HFFc6 (cell line): Measurements from ENCODE around the gene ANO6. TPM values are rescaled to one million over a fixed set of nuclear protein-coding genes. Genes with fewer than 3 reads are reported as not detected.

Source experiments
- DNase-seq: peaks from one replicate; pipeline ENCODE4 v3.0.0-alpha.2; 2018
- H3K27ac Mint-ChIP-seq: 2 replicates; pipeline ENCODE4 v1.8.0; 2020; ENCODE audit warnings: mild to moderate bottlenecking, mixed read lengths
- H3K27me3 Mint-ChIP-seq: 2 replicates; pipeline ENCODE4 v1.8.0; 2021; ENCODE audit warnings: mild to moderate bottlenecking, moderate library complexity, mixed read lengths; ENCODE audit not compliant: insufficient read depth
- H3K36me3 Mint-ChIP-seq: 2 replicates; pipeline ENCODE4 v1.8.0; 2021; ENCODE audit warnings: low read depth, mixed read lengths
- H3K4me1 Mint-ChIP-seq: 2 replicates; pipeline ENCODE4 v1.8.0; 2020; ENCODE audit warnings: low read depth, mixed read lengths
- H3K4me3 Mint-ChIP-seq: 2 replicates; pipeline ENCODE4 v1.8.0; 2020; ENCODE audit warnings: mild to moderate bottlenecking, moderate library complexity, mixed read lengths
- H3K9me3 Mint-ChIP-seq: 2 replicates; pipeline ENCODE4 v1.8.0; 2020; ENCODE audit warnings: mild to moderate bottlenecking, mixed read lengths
- total RNA-seq, 6 experiments: library from RNA; stranded (reverse); fragmentation: NEBNext Ultra II Directional; extraction: Animal tissue kit (Norgen Biotek cat#: 25700); gene quantifications; 2 replicates in 1 of 6; 3 replicates in 5 of 6; pipeline ENCODE4 v1.2.3, GENCODE V29; 2021
- TF ChIP-seq, protein P1 (sequence below): fragments of 200-600 bp; sonication (generic); IDR thresholded peaks from 2 replicates; pipeline ENCODE4 v1.5.0; 2021; ENCODE audit warnings: antibody characterized with exemption, mild to moderate bottlenecking

ANO6 gene
- total RNA-seq, 6 experiments from 2014 or later: 44.4 to 58.6 (median 53.3) TPM

DNA sequence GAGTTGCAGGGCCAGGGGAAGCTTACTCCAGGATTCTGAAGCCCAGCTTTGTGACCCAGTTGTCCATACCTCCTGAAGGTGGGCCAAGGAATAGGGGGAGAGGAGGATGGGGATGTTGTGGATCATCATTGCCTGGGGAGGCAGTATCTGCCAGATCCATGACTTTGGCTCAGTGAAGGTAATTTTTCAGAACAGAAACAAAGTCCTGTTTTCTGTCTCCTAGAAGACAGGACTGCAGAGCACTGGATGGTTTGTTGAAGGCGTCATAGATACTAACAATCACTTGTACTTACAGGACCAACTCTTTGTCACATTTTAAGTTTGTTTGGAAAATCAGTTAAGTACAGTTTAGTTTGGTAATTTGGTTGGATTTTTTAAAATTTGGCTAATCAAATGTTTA, 38.4 kb downstream of the ANO6 start:
- H3K4me3 Mint-ChIP-seq: no peak overlapping the region
- H3K9me3 Mint-ChIP-seq: no peaks in the 10 kb centered on the region
- peak overlapping the region; percentile 67 for H3K27ac Mint-ChIP-seq
- DNase-seq: no peak
- TF ChIP-seq, protein P1, sequence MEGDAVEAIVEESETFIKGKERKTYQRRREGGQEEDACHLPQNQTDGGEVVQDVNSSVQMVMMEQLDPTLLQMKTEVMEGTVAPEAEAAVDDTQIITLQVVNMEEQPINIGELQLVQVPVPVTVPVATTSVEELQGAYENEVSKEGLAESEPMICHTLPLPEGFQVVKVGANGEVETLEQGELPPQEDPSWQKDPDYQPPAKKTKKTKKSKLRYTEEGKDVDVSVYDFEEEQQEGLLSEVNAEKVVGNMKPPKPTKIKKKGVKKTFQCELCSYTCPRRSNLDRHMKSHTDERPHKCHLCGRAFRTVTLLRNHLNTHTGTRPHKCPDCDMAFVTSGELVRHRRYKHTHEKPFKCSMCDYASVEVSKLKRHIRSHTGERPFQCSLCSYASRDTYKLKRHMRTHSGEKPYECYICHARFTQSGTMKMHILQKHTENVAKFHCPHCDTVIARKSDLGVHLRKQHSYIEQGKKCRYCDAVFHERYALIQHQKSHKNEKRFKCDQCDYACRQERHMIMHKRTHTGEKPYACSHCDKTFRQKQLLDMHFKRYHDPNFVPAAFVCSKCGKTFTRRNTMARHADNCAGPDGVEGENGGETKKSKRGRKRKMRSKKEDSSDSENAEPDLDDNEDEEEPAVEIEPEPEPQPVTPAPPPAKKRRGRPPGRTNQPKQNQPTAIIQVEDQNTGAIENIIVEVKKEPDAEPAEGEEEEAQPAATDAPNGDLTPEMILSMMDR: no peak
- H3K4me1 Mint-ChIP-seq: peaks cover 59% of the 10 kb centered on the region
- H3K36me3 Mint-ChIP-seq: peaks cover 15% of the 10 kb centered on the region
- no peaks in the 10 kb centered on the region for H3K27me3 Mint-ChIP-seq

DNA sequence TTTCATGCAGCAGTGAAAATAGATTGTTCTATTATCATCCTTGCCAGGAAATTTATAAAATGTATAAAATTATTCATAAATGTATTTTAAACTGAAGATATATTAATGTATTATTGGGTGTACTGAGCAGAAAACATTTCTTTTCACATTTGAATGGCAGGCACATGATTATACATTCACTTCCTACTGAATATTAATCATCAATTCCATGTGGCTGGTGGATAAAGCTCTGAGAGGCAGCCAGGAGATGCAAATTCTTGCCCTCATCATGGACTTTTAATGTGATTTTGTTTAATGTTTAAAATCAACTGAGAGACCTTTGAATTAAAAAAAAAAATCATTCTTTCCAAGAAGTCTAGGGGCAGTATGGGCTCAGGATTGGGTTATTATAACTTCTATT, 40.8 kb downstream of the ANO6 start:
- no peak overlapping the region for H3K4me3 Mint-ChIP-seq

DNA sequence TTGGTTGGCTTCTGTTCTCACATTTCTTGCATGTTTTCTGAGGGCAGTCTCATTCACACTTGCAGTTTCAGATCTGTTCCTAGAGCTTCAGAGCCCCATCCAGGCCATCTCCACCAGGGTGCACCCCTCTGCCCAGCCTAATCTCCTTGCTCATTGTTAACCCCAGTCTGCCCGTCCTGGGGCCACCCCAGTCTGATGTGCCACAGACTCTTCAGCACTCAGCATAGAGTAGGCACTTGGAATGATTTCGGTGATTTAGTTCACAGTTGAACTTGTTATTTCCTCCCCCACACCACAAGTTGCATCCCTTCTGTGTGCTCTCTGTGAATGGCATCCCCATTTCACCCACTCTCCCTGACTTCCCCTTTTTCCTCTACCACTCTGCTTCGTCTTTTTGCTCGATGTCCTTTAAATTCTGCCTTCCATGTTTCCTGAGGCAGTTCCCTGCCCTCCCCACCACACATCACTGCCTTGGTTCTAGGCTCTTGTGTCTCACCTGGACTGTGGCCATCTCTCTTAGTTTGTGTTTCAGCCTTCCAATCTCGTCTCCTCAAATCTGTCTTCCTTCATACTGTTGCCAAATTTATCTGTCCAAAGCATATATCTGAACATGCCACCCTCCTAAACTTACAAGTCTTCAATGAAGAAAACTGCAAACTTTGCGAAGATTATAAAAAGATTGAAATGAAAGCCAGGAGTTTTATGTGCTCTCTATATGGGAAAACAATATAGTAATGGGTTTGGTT, 41.5 kb downstream of the ANO6 start:
- TF ChIP-seq, protein P1: no peak
- peak overlapping the region; percentile 14; the same call in 1 of the 2 replicates for H3K27ac Mint-ChIP-seq
- H3K27me3 Mint-ChIP-seq: no peaks in the 10 kb centered on the region
- no peaks in the 10 kb centered on the region for H3K9me3 Mint-ChIP-seq
- DNase-seq: no peak
- H3K36me3 Mint-ChIP-seq: peaks cover 15% of the 10 kb centered on the region
- H3K4me3 Mint-ChIP-seq: no peak overlapping the region
- peaks cover 80% of the 10 kb centered on the region for H3K4me1 Mint-ChIP-seq

More for the DNA sequence above, 40.8 kb downstream of the ANO6 start:
- H3K9me3 Mint-ChIP-seq: no peaks in the 10 kb centered on the region
- H3K27me3 Mint-ChIP-seq: no peaks in the 10 kb centered on the region
- DNase-seq: no peak
- peaks cover 15% of the 10 kb centered on the region for H3K36me3 Mint-ChIP-seq
- H3K4me1 Mint-ChIP-seq: peaks cover 80% of the 10 kb centered on the region
- H3K27ac Mint-ChIP-seq: no peak overlapping the region
- TF ChIP-seq, protein P1: no peak

DNA sequence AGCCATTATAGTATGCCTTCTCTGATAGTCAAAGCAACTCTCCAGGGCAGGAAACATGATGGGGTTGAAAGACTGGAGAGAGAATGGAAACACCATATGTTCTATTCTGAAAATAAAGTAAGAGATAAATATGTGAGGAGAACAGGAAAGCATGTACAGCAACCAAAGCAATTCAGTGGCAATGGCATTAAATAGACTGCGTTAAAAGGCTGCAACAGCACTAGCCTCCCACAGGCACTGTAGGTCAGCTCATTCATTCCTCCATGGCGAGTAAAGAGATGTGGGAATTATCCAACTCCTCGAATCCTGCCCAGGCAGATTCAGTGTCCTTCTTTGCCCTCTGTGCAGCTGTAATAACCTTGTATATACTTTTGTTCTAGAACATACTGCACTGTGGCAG, 43.8 kb downstream of the ANO6 start:
- Mint-ChIP-seq H3K36me3 (peaks cover 12% of the 10 kb centered on the region; the same call in 1 of the 2 replicates), H3K4me1 (peaks cover 67% of the 10 kb centered on the region), H3K4me3 (peak overlapping the region; percentile 53), H3K27ac (peak overlapping the region; percentile 60), H3K27me3 (no peaks in the 10 kb centered on the region), H3K9me3 (no peaks in the 10 kb centered on the region)
- TF ChIP-seq, protein P1: no peak
- DNase-seq: peak; percentile 22

DNA sequence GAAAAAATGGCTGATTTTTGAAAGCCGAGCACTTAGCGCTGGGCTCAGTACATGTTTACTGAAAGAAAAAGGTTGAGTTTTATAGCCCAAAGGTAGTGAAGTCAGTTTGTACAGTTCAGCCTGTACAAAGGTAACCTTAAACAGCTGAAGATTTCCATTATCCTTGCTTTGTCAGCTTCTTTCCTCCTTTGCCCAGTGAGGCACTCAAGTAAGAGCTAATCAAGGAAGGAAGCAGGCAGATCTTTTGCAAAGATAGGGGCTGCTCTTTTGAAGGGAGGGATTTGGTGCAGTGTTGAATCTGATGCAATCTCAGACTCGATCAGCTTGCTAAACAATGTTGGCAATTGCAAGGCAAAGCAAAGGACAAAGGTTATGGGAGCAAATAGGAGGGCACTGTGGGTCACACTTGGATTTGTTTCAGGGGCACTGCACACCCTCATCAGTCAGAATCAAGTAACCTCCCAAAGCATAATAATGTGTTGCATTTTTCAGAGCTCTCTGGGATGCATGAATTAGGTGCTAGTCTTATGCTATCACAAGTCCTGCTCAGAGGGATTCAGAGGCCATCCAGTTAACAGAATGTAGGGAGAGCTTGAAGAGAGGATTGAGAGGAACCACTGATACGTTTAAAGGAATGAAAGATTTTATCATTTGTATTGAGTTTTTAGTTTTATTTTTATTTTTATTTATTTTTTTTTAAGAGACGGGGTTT, 44.4 kb downstream of the ANO6 start:
- no peaks in the 10 kb centered on the region for H3K9me3 Mint-ChIP-seq

More for the DNA sequence above, 44.4 kb downstream of the ANO6 start:
- H3K27me3 Mint-ChIP-seq: no peaks in the 10 kb centered on the region
- peak; percentile 25 for DNase-seq
- H3K4me1 Mint-ChIP-seq: peaks cover 61% of the 10 kb centered on the region
- H3K27ac Mint-ChIP-seq: peak overlapping the region; percentile 60
- peaks cover 12% of the 10 kb centered on the region; the same call in 1 of the 2 replicates for H3K36me3 Mint-ChIP-seq
- H3K4me3 Mint-ChIP-seq: peak overlapping the region; percentile 53
- TF ChIP-seq, protein P1: no peak
